Caco-2 (cell line): ENCODE measurements around the gene ANAPC2. TPM values are rescaled to one million over a fixed set of nuclear protein-coding genes. Genes with fewer than 3 reads are reported as not detected.

Source experiments
- BruUV-seq: library from RNA; stranded (reverse); fragments of 400-500 nt; replicated peaks from 2 replicates; lab custom pipeline; 2021; lab: Mats Ljungman, UMichigan
- CTCF ChIA-PET: fragments of 300-600 bp; sonication (Branson Sonifier 250); formaldehyde crosslinking; loops from one replicate; lab custom pipeline; 2022; ENCODE audit warnings: antibody characterized with exemption; lab: Charles Lee
- POLR2A ChIA-PET: fragments of 300-600 bp; sonication (Branson Sonifier 250); formaldehyde crosslinking; loops from one replicate; lab custom pipeline; 2022; ENCODE audit warnings: antibody characterized with exemption; lab: Charles Lee
- DNase-seq, 2 experiments: peaks; one replicate each; pipeline versions ENCODE4 v3.0.0 to v3.0.0-alpha.2; 2020 to 2022
- H3K27me3 ChIP-seq: replicated peaks from 2 replicates; pipeline ENCODE4 v1.6.0; 2011; ENCODE audit warnings: low read length; ENCODE audit not compliant: control insufficient read depth, insufficient read depth
- H3K36me3 ChIP-seq: 2 replicates; pipeline ENCODE4 v1.5.1; 2011; ENCODE audit warnings: low read length; ENCODE audit not compliant: control insufficient read depth, insufficient read depth
- H3K4me1 ChIP-seq: fragments of 250-450 bp; sonication (Bioruptor Pico); 2 replicates; pipeline ENCODE4 v1.5.1; 2020; ENCODE audit warnings: mild to moderate bottlenecking
- H3K4me3 ChIP-seq: 2 replicates; pipeline ENCODE4 v1.5.1; 2011; ENCODE audit warnings: low read depth, mild to moderate bottlenecking, control low read depth, low read length
- H3K9me3 ChIP-seq: fragments of 250-450 bp; sonication (Bioruptor Pico); 2 replicates; pipeline ENCODE4 v1.5.1; 2020; ENCODE audit warnings: mild to moderate bottlenecking, moderate library complexity
- H3K27ac Mint-ChIP-seq: one replicate; pipeline ENCODE4 v1.8.0; 2022; ENCODE audit warnings: mixed read lengths; ENCODE audit not compliant: unreplicated experiment
- H3K27me3 Mint-ChIP-seq: one replicate; pipeline ENCODE4 v1.8.0; 2022; ENCODE audit warnings: mixed read lengths; ENCODE audit not compliant: insufficient read depth, unreplicated experiment
- H3K36me3 Mint-ChIP-seq: one replicate; pipeline ENCODE4 v1.8.0; 2022; ENCODE audit warnings: mild to moderate bottlenecking, mixed read lengths; ENCODE audit not compliant: insufficient read depth, unreplicated experiment
- H3K4me1 Mint-ChIP-seq: one replicate; pipeline ENCODE4 v1.8.0; 2022; ENCODE audit warnings: low read depth, mixed read lengths; ENCODE audit not compliant: unreplicated experiment
- H3K4me3 Mint-ChIP-seq: one replicate; pipeline ENCODE4 v1.8.0; 2022; ENCODE audit warnings: mild to moderate bottlenecking, moderate library complexity, mixed read lengths; ENCODE audit not compliant: unreplicated experiment
- H3K9me3 Mint-ChIP-seq: one replicate; pipeline ENCODE4 v1.8.0; 2022; ENCODE audit warnings: mixed read lengths; ENCODE audit not compliant: unreplicated experiment
- intact Hi-C: fragments of 100-400 bp; cut with micrococcal nuclease; formaldehyde crosslinking; loops from one replicate; pipeline ENCODE4 v1.10.0; 2022; ENCODE audit not compliant: unreplicated experiment
- total RNA-seq: library from RNA; stranded (reverse); gene quantifications from 2 replicates; pipeline ENCODE4 v1.2.3, GENCODE V29; 2022
- TF ChIP-seq, protein P1 (sequence below), 2 experiments: fragments of 200-600 bp in 1 of 2; IDR thresholded peaks; 1 replicate in 1 of 2; 2 replicates in 1 of 2; pipeline versions ENCODE4 v1.5.1 to v1.8.0; 2011 to 2022; ENCODE audit warnings: antibody characterized with exemption in 1 of 2, control low read depth in 1 of 2, inconsistent platforms in 1 of 2, low read depth in 1 of 2, low read length in 1 of 2, mild to moderate bottlenecking in 1 of 2, moderate library complexity in 1 of 2; ENCODE audit not compliant: insufficient read depth in 1 of 2, severe bottlenecking in 1 of 2, unreplicated experiment in 1 of 2

Gene ANAPC2
- total RNA-seq, 1 experiment from 2014 or later, result 67.5 TPM

DNA sequence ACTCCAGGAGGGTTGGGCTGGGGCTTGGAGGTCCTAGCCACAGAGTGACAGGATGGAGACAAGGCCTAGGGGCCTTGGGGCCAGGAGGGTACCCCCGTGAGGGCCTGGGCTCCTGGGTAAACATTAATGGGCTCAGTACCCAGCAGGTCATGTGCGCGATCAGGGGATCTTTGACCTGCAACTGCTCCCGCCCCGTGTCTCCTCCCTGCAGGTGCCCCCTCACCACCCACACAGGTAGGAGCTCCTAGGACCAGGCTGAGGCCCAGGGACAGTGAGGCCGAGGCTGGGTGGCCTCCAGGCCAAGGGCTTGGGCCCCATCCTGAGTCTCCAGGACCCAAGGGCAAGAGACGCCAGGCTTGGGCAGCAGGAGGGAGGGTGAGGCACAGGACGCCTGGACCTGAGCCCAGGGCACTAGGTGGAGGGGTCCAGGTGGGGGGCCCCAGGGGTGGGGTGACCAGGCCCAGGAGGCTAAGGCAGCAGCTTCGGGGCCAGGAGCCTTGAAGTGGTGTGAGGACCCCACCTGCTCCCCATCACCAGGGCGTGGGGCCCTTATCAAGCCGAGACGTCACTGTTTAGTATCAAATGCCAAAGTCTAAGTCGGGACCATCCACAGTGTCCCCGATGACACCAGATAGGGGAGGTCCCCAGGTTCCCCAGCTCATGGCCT, 42.5 kb upstream of the ANAPC2 start, which contains the start of gene SLC34A3:
Gene SLC34A3 (plus strand): TSS at position 197 of the 667 bp plus-strand sequence. CDS start 802 bp downstream, outside the sequence.
- no peak within 1 kb of the TSS for H3K27ac Mint-ChIP-seq
- H3K27me3 Mint-ChIP-seq, result no peaks in the 10 kb centered on the region
- no peak for DNase-seq
- H3K4me3 Mint-ChIP-seq, result no peak within 1 kb of the TSS
- peaks cover 19% of the 10 kb centered on the region for H3K4me1 Mint-ChIP-seq
- Histone ChIP-seq H3K4me1 (peaks cover 42% of the 10 kb centered on the region), H3K27me3 (no peaks in the 10 kb centered on the region), H3K9me3 (no peaks in the 10 kb centered on the region), H3K4me3 (no peak within 1 kb of the TSS), H3K36me3 (no peaks in the 10 kb centered on the region)
- no peaks in the 10 kb centered on the region for H3K9me3 Mint-ChIP-seq
- CTCF ChIA-PET, result interaction anchor here (0.6 to 1.0 kb wide), 2 partner anchors 41 to 117 kb away, joined by 3 to 4 read pairs; no protein-coding TSS in a partner anchor
- no TSS peak for BruUV-seq
- peaks cover 14% of the 10 kb centered on the region for H3K36me3 Mint-ChIP-seq
- TF ChIP-seq, protein P1, sequence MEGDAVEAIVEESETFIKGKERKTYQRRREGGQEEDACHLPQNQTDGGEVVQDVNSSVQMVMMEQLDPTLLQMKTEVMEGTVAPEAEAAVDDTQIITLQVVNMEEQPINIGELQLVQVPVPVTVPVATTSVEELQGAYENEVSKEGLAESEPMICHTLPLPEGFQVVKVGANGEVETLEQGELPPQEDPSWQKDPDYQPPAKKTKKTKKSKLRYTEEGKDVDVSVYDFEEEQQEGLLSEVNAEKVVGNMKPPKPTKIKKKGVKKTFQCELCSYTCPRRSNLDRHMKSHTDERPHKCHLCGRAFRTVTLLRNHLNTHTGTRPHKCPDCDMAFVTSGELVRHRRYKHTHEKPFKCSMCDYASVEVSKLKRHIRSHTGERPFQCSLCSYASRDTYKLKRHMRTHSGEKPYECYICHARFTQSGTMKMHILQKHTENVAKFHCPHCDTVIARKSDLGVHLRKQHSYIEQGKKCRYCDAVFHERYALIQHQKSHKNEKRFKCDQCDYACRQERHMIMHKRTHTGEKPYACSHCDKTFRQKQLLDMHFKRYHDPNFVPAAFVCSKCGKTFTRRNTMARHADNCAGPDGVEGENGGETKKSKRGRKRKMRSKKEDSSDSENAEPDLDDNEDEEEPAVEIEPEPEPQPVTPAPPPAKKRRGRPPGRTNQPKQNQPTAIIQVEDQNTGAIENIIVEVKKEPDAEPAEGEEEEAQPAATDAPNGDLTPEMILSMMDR (IDR thresholded peaks at IDR 0.05; ENCODE audit: insufficient read depth in 1 of 2, low read depth in 1 of 2, low read length in 1 of 2, severe bottlenecking in 1 of 2, unreplicated experiment in 1 of 2), result no peak
- intact Hi-C loops, result no loop called here
- POLR2A ChIA-PET, result interaction anchor here (0.6 kb wide), 1 partner anchor 7 kb away, joined by 7 read pairs; no protein-coding TSS in a partner anchor

DNA sequence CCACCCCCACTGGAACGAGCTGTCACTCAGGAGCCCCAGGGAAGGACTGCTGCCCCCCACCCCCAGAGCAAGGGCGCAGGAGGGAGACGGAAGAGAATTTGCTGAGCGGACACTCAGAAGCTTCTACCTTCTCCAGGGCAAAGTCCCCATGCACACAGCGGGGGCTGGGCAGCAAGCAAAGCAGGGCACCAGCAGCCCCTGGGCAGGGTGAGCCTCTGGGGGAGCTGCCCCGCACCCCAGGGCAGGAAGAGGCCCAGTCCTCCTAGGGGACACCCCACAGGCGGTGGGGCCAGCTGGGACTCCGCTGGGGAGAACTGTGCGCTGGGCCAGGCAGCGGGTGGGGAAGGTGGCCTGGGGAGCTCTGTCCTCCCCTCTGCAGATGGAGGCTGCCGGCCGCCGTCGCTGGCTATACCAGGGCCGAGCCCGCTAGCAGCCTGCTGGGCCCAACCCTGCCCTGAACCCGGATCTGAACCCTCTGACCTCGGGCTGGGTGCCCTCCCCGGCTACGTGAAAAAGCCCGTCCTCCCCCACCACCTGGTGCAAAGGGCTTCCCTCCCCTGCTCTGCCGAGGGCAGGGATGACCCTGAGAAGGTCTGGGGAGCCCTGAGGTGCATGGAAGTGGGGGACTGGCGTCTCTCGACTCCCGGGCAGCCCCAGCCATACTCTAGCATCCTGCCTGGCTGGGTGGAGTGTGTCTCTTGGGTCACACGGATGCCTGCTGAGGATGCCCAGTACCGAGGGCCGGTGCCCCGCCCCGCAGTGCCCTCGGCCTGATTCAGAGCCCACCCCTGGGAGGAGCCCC, 41.7 kb upstream of the ANAPC2 start:
- H3K9me3 Mint-ChIP-seq, result no peaks in the 10 kb centered on the region
- intact Hi-C loops, result no loop called here
- DNase-seq, result no peak
- no peaks in the 10 kb centered on the region for H3K27me3 Mint-ChIP-seq
- no peak overlapping the region for H3K4me3 Mint-ChIP-seq
- peaks cover 9% of the 10 kb centered on the region for H3K36me3 Mint-ChIP-seq
- no peaks in the 10 kb centered on the region for H3K27me3 ChIP-seq
- POLR2A ChIA-PET, result interaction anchor here (0.6 to 0.7 kb wide), 2 partner anchors 11 to 60 kb away, joined by 3 to 4 read pairs; partner anchors contain the start of gene TUBB4B
- CTCF ChIA-PET, result interaction anchor here (0.6 to 0.7 kb wide), 2 partner anchors 10 to 181 kb away, joined by 3 to 5 read pairs; no protein-coding TSS in a partner anchor
- H3K4me1 ChIP-seq, result peaks cover 38% of the 10 kb centered on the region
- H3K9me3 ChIP-seq, result no peaks in the 10 kb centered on the region
- TF ChIP-seq, protein P1 (IDR thresholded peaks at IDR 0.05; ENCODE audit: insufficient read depth in 1 of 2, low read depth in 1 of 2, low read length in 1 of 2, severe bottlenecking in 1 of 2, unreplicated experiment in 1 of 2), result no peak
- H3K4me3 ChIP-seq, result no peak overlapping the region
- H3K27ac Mint-ChIP-seq, result no peak overlapping the region
- peaks cover 18% of the 10 kb centered on the region for H3K4me1 Mint-ChIP-seq
- H3K36me3 ChIP-seq, result no peaks in the 10 kb centered on the region
- no TSS peak for BruUV-seq
